GM06990 (cell line): ENCODE data around the gene IDH3B.
A peak's percentile ranks its signal among the peaks of the same experiment; 100 is the strongest.

ENCODE experiments used
- DNase-seq: peaks from one replicate; pipeline ENCODE4 v3.0.0-alpha.2; 2011; ENCODE audit not compliant: insufficient read length; ENCODE audit errors: extremely low read depth
- H3K27me3 ChIP-seq: replicated peaks from 2 replicates; pipeline ENCODE4 v1.6.0; 2011; ENCODE audit warnings: low read length; ENCODE audit not compliant: control insufficient read depth, insufficient read depth
- H3K36me3 ChIP-seq: 2 replicates; pipeline ENCODE4 v1.5.1; 2011; ENCODE audit warnings: low read length; ENCODE audit not compliant: control insufficient read depth, insufficient read depth
- H3K4me3 ChIP-seq: replicated peaks from 2 replicates; pipeline ENCODE4 v1.5.1; 2011; ENCODE audit warnings: low read depth, mild to moderate bottlenecking, control low read depth, low read length
- CTCF ChIP-seq: IDR thresholded peaks from 2 replicates; pipeline ENCODE4 v1.5.1; 2011; ENCODE audit warnings: low read length, control low read depth, mild to moderate bottlenecking, inconsistent platforms; ENCODE audit not compliant: insufficient read depth, poor library complexity, severe bottlenecking

Gene IDH3B

GRCh38 chr20:2692886-2693285 is 28.9 kb upstream of the IDH3B start:
- no peak overlapping the region; the same call in 1 of the 2 replicates for H3K4me3 ChIP-seq

GRCh38 chr20:2692036-2692885 is 28.2 kb upstream of the IDH3B start, which contains the start of gene EBF4:
EBF4 (plus strand) TSS chr20:2692780; CDS start chr20:2693646, 866 bp downstream.
- TF ChIP-seq CTCF = no peak
- Histone ChIP-seq H3K27me3 (peaks cover 5% of the 10 kb centered on the region), H3K36me3 (no peaks in the 10 kb centered on the region), H3K4me3 (no peak within 1 kb of the TSS; the same call in 1 of the 2 replicates)
- DNase-seq = peak; percentile 24

More at GRCh38 chr20:2692886-2693285, 28.9 kb upstream of the IDH3B start:
- peaks cover 5% of the 10 kb centered on the region for H3K27me3 ChIP-seq
- TF ChIP-seq CTCF = no peak
- DNase-seq = no peak
- H3K36me3 ChIP-seq = no peaks in the 10 kb centered on the region

- no peak for DNase-seq
- Histone ChIP-seq H3K27me3 (peaks cover 5% of the 10 kb centered on the region), H3K4me3 (no peak overlapping the region), H3K36me3 (no peaks in the 10 kb centered on the region)
- TF ChIP-seq CTCF = no peak
Observed at GRCh38 chr20:2691663-2692035, 27.6 kb upstream of the IDH3B start.

- Histone ChIP-seq H3K36me3 (no peaks in the 10 kb centered on the region), H3K4me3 (no peak overlapping the region), H3K27me3 (peaks cover 5% of the 10 kb centered on the region)
- TF ChIP-seq CTCF = no peak
- no peak for DNase-seq
Observed at GRCh38 chr20:2691127-2691526, 27.1 kb upstream of the IDH3B start.

- no peak for TF ChIP-seq CTCF
- Histone ChIP-seq H3K4me3 (no peak overlapping the region), H3K36me3 (no peaks in the 10 kb centered on the region), H3K27me3 (peaks cover 5% of the 10 kb centered on the region)
- no peak for DNase-seq
Observed at GRCh38 chr20:2690718-2691117, 26.7 kb upstream of the IDH3B start.

GRCh38 chr20:2690213-2690612 is 26.2 kb upstream of the IDH3B start:
- Histone ChIP-seq H3K4me3 (no peak overlapping the region), H3K36me3 (no peaks in the 10 kb centered on the region), H3K27me3 (peaks cover 4% of the 10 kb centered on the region)
- no peak for TF ChIP-seq CTCF
- DNase-seq = no peak
